H9 (cell line): ENCODE results near the gene CYBC1. TPM values are rescaled to one million over a fixed set of nuclear protein-coding genes. Genes with fewer than 3 reads are reported as not detected.
A peak's percentile ranks its signal among the peaks of the same experiment; 100 is the strongest.

Experiments used
- DNase-seq: peaks from one replicate; pipeline ENCODE4 v3.0.0-alpha.2; 2017
- H2AFZ ChIP-seq: one replicate; pipeline ENCODE4 v1.6.1; 2013; ENCODE audit warnings: mild to moderate bottlenecking, low read length, control low read depth, moderate library complexity
- H2AK5ac ChIP-seq: 2 replicates; pipeline ENCODE4 v1.6.1; 2013; ENCODE audit warnings: low read length, control low read depth, mixed read lengths; ENCODE audit not compliant: insufficient read length
- H2BK120ac ChIP-seq: one replicate; pipeline ENCODE4 v1.6.1; 2013; ENCODE audit warnings: low read depth, mild to moderate bottlenecking, low read length, control low read depth, inconsistent platforms; ENCODE audit not compliant: poor library complexity, severe bottlenecking
- H2BK12ac ChIP-seq: 2 replicates; pipeline ENCODE4 v1.6.1; 2013; ENCODE audit warnings: low read length, control low read depth, mixed read lengths, low read depth; ENCODE audit not compliant: insufficient read length
- H2BK15ac ChIP-seq: 2 replicates; pipeline ENCODE4 v1.6.1; 2013; ENCODE audit warnings: low read depth, low read length, control low read depth
- H2BK20ac ChIP-seq: one replicate; pipeline ENCODE4 v1.6.1; 2013; ENCODE audit warnings: low read depth, mild to moderate bottlenecking, low read length, control low read depth, inconsistent platforms; ENCODE audit not compliant: poor library complexity, severe bottlenecking
- H2BK5ac ChIP-seq: 2 replicates; pipeline ENCODE4 v1.6.1; 2013; ENCODE audit warnings: low read length, control low read depth, mixed read lengths; ENCODE audit not compliant: insufficient read length
- H3K14ac ChIP-seq: 2 replicates; pipeline ENCODE4 v1.6.1; 2013; ENCODE audit warnings: low read length, control low read depth; ENCODE audit not compliant: insufficient read depth
- H3K18ac ChIP-seq: 2 replicates; pipeline ENCODE4 v1.6.1; 2013; ENCODE audit warnings: low read depth, mild to moderate bottlenecking, mixed read lengths, low read length, control low read depth; ENCODE audit not compliant: insufficient read length
- H3K23ac ChIP-seq: 2 replicates; pipeline ENCODE4 v1.6.1; 2013; ENCODE audit warnings: low read length, control low read depth, mixed read lengths, low read depth; ENCODE audit not compliant: insufficient read length
- H3K23me2 ChIP-seq: 2 replicates; pipeline ENCODE4 v1.6.1; 2013; ENCODE audit warnings: low read depth, mild to moderate bottlenecking, mixed read lengths, low read length, control low read depth; ENCODE audit not compliant: insufficient read length, poor library complexity, severe bottlenecking
- H3K27ac ChIP-seq: 2 replicates; pipeline ENCODE4 v1.5.1; 2013; ENCODE audit warnings: low read length, control low read depth, mixed read lengths, low read depth; ENCODE audit not compliant: insufficient read length
- H3K27me3 ChIP-seq: 2 replicates; pipeline ENCODE4 v1.6.1; 2013; ENCODE audit warnings: low read length, control low read depth, inconsistent platforms; ENCODE audit not compliant: insufficient read depth
- H3K4ac ChIP-seq: 2 replicates; pipeline ENCODE4 v1.6.1; 2013; ENCODE audit warnings: low read depth, mild to moderate bottlenecking, control low read depth, inconsistent platforms, low read length, moderate library complexity
- H3K4me1 ChIP-seq: 2 replicates; pipeline ENCODE4 v1.6.1; 2013; ENCODE audit warnings: low read length, control low read depth, inconsistent platforms; ENCODE audit not compliant: insufficient read depth
- H3K4me2 ChIP-seq: 2 replicates; pipeline ENCODE4 v1.6.1; 2013; ENCODE audit warnings: low read length, control low read depth, mixed read lengths; ENCODE audit not compliant: insufficient read length, insufficient read depth
- H3K56ac ChIP-seq: 2 replicates; pipeline ENCODE4 v1.6.1; 2013; ENCODE audit warnings: low read depth, mild to moderate bottlenecking, mixed read lengths, low read length, control low read depth; ENCODE audit not compliant: insufficient read length
- H3K79me1 ChIP-seq: 2 replicates; pipeline ENCODE4 v1.6.1; 2013; ENCODE audit warnings: low read depth, mild to moderate bottlenecking, moderate library complexity, low read length, control low read depth, inconsistent platforms; ENCODE audit not compliant: insufficient read depth, poor library complexity, severe bottlenecking
- H3K79me2 ChIP-seq: 2 replicates; pipeline ENCODE4 v1.6.1; 2013; ENCODE audit warnings: low read length, control low read depth, inconsistent platforms; ENCODE audit not compliant: insufficient read depth
- H3K9ac ChIP-seq: 2 replicates; pipeline ENCODE4 v1.6.1; 2013; ENCODE audit warnings: low read length, control low read depth, mixed read lengths; ENCODE audit not compliant: insufficient read length; ENCODE audit errors: extremely low read depth
- H3K9me3 ChIP-seq: one replicate; pipeline ENCODE4 v1.6.1; 2013; ENCODE audit warnings: low read depth, low read length, inconsistent platforms; ENCODE audit not compliant: control insufficient read depth
- H3T11ph ChIP-seq: one replicate; pipeline ENCODE4 v1.6.1; 2013; ENCODE audit warnings: mild to moderate bottlenecking, low read length, control low read depth, inconsistent platforms
- H4K20me1 ChIP-seq: one replicate; pipeline ENCODE4 v1.6.1; 2013; ENCODE audit not compliant: control insufficient read depth, insufficient read length, insufficient read depth
- H4K5ac ChIP-seq: 2 replicates; pipeline ENCODE4 v1.6.1; 2013; ENCODE audit warnings: low read depth, mild to moderate bottlenecking, mixed read lengths, low read length, control low read depth; ENCODE audit not compliant: insufficient read length
- H4K8ac ChIP-seq: replicated peaks from 2 replicates; pipeline ENCODE4 v1.6.1; 2013; ENCODE audit warnings: low read length, control low read depth, mixed read lengths, low read depth; ENCODE audit not compliant: insufficient read length
- H4K91ac ChIP-seq: 2 replicates; pipeline ENCODE4 v1.6.1; 2013; ENCODE audit warnings: low read depth, mild to moderate bottlenecking, moderate library complexity, mixed read lengths, low read length, control low read depth; ENCODE audit not compliant: insufficient read length
- H3K27ac Mint-ChIP-seq, 3 experiments: 2 replicates in 2 of 3; 3 replicates in 1 of 3; pipeline ENCODE4 v1.8.0; 2020 to 2021; ENCODE audit warnings: mixed read lengths in 3 of 3, mild to moderate bottlenecking in 1 of 3, moderate library complexity in 1 of 3
- H3K27me3 Mint-ChIP-seq: 2 replicates; pipeline ENCODE4 v1.8.0; 2021; ENCODE audit warnings: low read depth, mild to moderate bottlenecking, moderate library complexity, mixed read lengths
- H3K36me3 Mint-ChIP-seq, 3 experiments: 2 replicates in 2 of 3; 3 replicates in 1 of 3; pipeline ENCODE4 v1.8.0; 2020 to 2021; ENCODE audit warnings: low read depth in 3 of 3, mixed read lengths in 3 of 3; ENCODE audit not compliant: insufficient read depth in 1 of 3
- H3K4me1 Mint-ChIP-seq, 2 experiments: 2 replicates each; pipeline ENCODE4 v1.8.0; 2020; ENCODE audit warnings: mixed read lengths in 2 of 2
- H3K4me3 Mint-ChIP-seq, 2 experiments: 2 replicates in 1 of 2; 3 replicates in 1 of 2; pipeline ENCODE4 v1.8.0; 2020 to 2021; ENCODE audit warnings: mild to moderate bottlenecking in 2 of 2, mixed read lengths in 2 of 2, moderate library complexity in 1 of 2
- H3K9me3 Mint-ChIP-seq, 2 experiments: 2 replicates in 1 of 2; 3 replicates in 1 of 2; pipeline ENCODE4 v1.8.0; 2020; ENCODE audit warnings: mild to moderate bottlenecking in 2 of 2, mixed read lengths in 2 of 2, moderate library complexity in 1 of 2
- WGBS: extraction: QIAGEN DNeasy Blood & Tissue Kit; methylation state at CpG from one replicate; pipeline ENCODE4 v1.1.7; 2013; ENCODE audit warnings: missing lambda C conversion rate, low lambda C conversion rate, mixed read lengths; ENCODE audit not compliant: insufficient read length; ENCODE audit errors: extremely low coverage; 5-methylcytosine and 5-hydroxymethylcytosine counted together
- total RNA-seq: library from RNA; stranded (reverse); gene quantifications from 2 replicates; pipeline ENCODE4 v1.2.1, GENCODE V29; 2021
- TF ChIP-seq, protein P1 (sequence below): fragments of 200-600 bp; sonication (generic); conservative IDR thresholded peaks from 3 replicates; pipeline ENCODE4 v1.8.0; 2021; ENCODE audit warnings: antibody characterized with exemption, mild to moderate bottlenecking

Gene CYBC1
- total RNA-seq, 1 experiment from 2014 or later, result 81.7 TPM

DNA sequence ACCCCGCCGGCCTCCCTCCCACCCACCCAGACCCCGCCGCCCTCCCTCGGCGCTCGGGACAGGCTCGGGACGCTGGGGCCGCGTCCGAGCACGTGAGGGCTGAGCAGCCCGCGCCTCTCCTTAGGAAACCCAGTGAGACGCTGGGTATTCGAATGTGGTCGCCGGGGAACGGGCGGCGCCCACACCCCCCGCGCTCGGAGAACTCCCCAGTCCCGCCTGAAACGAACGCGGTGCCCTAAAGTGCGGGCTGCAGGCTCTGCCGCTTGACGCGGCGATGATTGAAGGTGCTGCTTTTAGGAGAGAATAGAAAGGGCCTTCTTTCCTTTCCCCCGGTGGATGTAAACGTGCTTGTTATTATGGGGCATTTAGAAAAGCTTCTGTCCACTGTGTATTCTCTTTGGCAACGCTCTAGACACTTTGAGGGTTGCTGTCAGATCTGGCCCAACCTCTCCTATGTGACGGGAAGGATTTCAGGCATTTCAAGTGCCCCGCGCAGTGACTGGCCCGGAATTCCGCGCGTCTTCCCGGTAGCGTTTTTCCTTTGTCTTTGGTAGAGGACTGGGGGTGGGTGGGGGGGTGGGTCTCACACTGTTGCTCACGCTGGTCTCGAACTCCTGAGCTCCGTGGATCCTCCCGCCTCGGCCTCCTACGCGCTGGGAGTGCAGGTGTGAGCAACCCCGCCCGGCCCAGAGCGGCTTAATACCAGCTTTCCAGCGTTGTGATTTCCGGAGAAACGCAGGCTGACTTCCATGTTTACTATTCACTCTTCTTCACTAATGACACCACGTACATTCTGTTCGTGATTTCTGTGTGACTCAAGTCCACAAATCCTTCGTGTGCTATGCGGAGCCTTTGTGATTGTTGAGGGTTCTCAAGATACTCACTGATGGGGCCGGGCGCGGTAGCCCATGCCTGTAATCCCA lies 47.2 kb upstream of the CYBC1 start:
- Mint-ChIP-seq H3K4me1 (peaks cover 10 to 23% of the 10 kb centered on the region in 2 experiments), H3K27me3 (peaks cover 49% of the 10 kb centered on the region), H3K9me3 (peaks cover 0 to 2% of the 10 kb centered on the region in 2 experiments; a peak in 1 of 5 replicates), H3K27ac (peak overlapping the region in 1 of 3 experiments; percentile 82; a peak in 1 of 7 replicates), H3K36me3 (no peaks in the 10 kb centered on the region; a peak in 1 of 7 replicates), H3K4me3 (peak overlapping the region; percentile 72 to 91)
- H3K14ac ChIP-seq, result no peak overlapping the region
- no peak overlapping the region for H2BK120ac ChIP-seq
- no peaks in the 10 kb centered on the region for H3K79me2 ChIP-seq
- no peak overlapping the region for H4K91ac ChIP-seq
- no peak overlapping the region for H3T11ph ChIP-seq
- no peak overlapping the region for H2BK15ac ChIP-seq
- no peak overlapping the region for H3K4ac ChIP-seq
- H3K56ac ChIP-seq, result no peak overlapping the region
- H4K8ac ChIP-seq, result no peak overlapping the region
- H3K4me2 ChIP-seq, result peak overlapping the region; percentile 75
- no peak overlapping the region for H3K18ac ChIP-seq
- H2AFZ ChIP-seq, result peak overlapping the region; percentile 18
- H4K5ac ChIP-seq, result no peak overlapping the region
- H3K27me3 ChIP-seq, result peaks cover 4% of the 10 kb centered on the region; the same call in 1 of the 2 replicates
- no peak overlapping the region for H2AK5ac ChIP-seq
- no peaks in the 10 kb centered on the region for H3K9me3 ChIP-seq
- H2BK20ac ChIP-seq, result no peak overlapping the region
- no peak overlapping the region for H3K9ac ChIP-seq
- no peak for DNase-seq
- TF ChIP-seq, protein P1, sequence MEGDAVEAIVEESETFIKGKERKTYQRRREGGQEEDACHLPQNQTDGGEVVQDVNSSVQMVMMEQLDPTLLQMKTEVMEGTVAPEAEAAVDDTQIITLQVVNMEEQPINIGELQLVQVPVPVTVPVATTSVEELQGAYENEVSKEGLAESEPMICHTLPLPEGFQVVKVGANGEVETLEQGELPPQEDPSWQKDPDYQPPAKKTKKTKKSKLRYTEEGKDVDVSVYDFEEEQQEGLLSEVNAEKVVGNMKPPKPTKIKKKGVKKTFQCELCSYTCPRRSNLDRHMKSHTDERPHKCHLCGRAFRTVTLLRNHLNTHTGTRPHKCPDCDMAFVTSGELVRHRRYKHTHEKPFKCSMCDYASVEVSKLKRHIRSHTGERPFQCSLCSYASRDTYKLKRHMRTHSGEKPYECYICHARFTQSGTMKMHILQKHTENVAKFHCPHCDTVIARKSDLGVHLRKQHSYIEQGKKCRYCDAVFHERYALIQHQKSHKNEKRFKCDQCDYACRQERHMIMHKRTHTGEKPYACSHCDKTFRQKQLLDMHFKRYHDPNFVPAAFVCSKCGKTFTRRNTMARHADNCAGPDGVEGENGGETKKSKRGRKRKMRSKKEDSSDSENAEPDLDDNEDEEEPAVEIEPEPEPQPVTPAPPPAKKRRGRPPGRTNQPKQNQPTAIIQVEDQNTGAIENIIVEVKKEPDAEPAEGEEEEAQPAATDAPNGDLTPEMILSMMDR, result no peak
- H4K20me1 ChIP-seq, result no peaks in the 10 kb centered on the region
- no peak overlapping the region for H2BK5ac ChIP-seq
- H3K79me1 ChIP-seq, result no peaks in the 10 kb centered on the region
- H3K4me1 ChIP-seq, result no peaks in the 10 kb centered on the region
- H3K23me2 ChIP-seq, result peaks cover 4% of the 10 kb centered on the region
- WGBS, result no CpG with 5 or more reads among the region's 66 CpGs
- no peak overlapping the region for H2BK12ac ChIP-seq
- no peak overlapping the region for H3K23ac ChIP-seq
- no peak overlapping the region for H3K27ac ChIP-seq
